NCI-H1417 (cell line): ENCODE data around the gene OR4K1.
"Not testable (repeated sequence)": the region's sequence is repeated elsewhere in the genome, so short reads cannot be mapped to it uniquely, and the experiment has no call there.

Source experiments
- DNase-seq, 3 experiments: peaks; one replicate each; lab custom pipeline; 2025; lab: John Stamatoyannopoulos, UW

Gene OR4K1, protein sequence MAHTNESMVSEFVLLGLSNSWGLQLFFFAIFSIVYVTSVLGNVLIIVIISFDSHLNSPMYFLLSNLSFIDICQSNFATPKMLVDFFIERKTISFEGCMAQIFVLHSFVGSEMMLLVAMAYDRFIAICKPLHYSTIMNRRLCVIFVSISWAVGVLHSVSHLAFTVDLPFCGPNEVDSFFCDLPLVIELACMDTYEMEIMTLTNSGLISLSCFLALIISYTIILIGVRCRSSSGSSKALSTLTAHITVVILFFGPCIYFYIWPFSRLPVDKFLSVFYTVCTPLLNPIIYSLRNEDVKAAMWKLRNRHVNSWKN

DNA sequence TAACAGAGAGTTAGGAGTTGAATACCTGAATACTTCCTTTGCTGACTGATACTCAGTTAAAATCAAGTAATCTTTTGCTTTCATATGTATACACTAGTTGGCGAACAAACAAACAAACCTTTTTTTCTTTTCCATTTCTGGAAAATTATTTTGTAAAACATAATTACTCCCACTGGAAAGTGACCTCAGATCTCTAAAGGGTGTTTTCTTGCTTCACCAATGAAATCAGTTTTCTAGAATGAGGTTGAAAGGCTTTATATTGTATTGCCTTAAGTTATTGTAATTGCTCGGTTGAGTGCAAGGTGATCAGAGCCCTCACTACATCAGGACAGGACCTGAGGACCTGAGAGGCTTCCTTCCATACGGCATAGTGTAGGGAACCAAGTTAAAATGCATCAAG lies at the start of gene OR4K1:
Gene OR4K1 (plus strand): TSS at position 301 of the 400 bp plus-strand sequence. CDS start 4,750 bp downstream, outside the sequence.
- DNase-seq, result no peak

DNA sequence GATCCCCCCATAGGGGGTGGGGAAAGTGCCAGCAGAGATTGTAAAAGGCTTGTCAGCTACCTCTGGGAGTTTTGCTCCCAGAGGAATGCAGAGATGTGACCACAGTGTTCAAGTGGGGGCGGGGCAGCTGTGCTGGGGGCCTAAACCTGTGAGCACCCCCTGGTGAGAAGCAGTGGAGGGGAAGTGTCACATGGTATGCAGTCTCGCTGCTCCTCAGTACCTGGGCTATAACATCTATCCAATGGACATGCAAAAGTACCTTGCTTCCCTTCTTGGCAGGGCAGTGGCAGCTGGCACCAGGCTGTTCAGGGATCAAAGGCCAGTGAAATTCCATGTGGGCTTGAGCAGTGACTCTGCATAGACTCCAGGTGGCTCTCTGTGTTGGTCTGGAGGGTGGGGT lies 35.4 kb upstream of the OR4K1 start:
- DNase-seq, result no peak

DNA sequence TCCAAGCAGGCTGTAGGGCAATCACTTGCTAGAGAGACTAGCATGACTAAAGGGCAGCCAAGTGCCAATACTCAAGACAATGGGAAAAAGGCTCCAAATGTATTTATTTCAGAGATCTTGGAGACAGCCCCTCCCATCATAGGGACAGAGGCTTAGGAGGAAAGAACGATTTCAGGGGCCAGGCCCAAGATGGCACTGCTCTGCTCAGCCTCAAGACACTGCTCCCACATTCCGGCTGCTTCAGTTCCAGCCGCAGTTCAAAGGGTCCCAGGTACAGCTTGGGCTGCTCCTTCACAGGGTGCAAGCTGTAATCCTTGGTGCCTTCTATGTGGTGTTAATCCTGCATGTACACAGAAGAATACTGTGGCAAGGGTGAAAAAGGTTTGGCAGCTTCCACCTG lies 29.7 kb upstream of the OR4K1 start:
- no peak for DNase-seq

DNA sequence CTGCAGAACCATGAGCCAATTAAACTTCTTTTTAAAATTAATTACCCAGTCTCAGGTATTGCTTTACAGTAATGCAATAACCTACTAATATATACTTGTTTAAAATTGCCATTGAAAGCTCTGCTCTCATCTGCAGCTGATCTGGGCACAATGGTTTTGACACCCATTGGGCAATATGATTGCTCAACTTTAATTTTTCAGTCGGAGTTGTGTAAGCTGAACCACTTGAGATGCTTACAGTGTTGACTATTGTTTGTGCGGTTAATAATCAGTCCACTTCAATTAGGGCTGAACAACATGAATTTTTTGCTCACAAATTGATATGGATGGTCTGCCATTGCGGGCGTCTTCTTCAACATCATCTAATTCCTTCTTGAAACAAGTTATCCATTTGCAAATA lies 28.3 kb upstream of the OR4K1 start:
- no peak for DNase-seq

DNA sequence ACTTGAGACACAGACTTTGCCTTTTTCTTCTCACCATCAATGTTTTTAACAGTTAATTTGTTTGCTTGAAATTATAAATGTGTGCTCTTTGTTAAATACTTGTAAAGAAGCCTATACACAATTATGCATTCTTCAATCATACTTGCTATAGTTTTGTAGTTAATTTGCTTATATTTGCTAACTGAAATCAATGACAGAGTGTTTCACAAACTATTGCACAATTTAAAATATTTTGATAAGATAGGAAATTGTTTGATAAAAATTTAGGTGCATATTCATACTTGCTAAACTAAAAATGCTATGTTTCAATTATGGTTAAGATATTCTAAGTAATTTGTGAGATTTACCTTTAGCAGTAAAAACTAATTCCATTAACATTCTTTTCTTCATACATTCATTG lies 24.1 kb upstream of the OR4K1 start:
- DNase-seq, result no peak

DNA sequence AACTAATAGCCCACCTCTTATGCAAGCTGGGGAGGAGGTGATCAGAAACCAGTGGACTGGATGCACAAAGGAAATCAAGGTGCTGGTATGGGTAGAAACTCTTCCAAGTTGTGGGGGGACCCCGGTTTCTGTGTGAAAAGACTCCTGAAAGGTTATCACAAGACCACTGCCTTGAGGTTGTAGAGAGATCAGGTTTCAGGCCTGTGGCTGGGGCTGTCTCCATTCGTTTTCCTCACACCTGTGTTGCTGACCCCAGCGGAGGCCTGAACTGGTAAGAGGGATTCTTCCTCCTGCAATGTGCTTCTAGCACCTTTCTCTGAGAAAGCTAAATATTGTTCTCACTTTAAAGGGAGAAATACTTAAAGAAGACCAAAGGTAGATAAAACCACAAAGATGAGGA lies 19.6 kb upstream of the OR4K1 start:
- DNase-seq, result no peak

DNA sequence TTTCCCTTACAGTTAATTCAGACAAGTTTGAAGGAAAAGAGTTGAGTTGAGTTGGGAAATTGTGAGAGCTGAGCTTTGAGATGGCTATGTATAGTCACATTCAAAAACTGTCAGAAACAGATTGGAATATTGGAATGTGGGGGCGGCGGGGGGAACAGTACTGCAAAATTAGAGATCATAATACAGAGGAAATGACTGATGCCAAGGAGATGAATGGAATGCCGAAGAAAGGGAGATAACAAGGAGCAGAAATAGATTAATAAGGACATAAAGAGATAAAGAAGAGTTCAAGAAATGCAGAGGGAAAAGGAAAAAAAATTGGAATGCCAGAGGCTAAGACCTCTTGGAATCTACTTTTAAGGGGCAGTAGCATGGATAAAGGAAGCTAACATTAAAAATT lies 13.5 kb upstream of the OR4K1 start:
- DNase-seq, result no peak

DNA sequence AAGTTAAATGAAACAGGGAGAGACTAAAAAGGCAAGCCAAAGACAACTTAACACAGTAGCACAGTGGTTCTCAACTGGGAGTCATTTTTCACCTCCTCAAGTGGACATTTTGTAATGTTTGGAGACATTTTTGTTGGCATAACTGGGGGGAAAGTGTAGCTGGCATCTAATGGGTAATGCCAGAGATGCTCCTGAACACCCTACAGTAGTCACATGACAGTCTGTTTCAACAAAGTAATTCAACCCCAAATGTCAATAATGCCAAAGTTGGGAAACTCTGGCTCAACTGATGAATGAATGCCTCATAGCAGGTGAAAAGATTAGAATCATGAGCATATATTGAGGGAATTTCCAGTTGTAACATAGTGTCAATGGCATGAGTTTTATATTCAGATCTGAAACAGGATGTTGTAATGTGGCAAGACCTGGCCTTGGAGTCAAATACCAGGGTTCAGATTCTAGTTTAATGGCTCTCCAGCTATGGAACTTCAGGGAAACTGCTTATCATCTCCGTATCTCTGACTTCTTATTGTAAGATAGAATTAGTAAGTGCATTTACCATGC lies 12.7 kb upstream of the OR4K1 start:
- DNase-seq, result no peak

DNA sequence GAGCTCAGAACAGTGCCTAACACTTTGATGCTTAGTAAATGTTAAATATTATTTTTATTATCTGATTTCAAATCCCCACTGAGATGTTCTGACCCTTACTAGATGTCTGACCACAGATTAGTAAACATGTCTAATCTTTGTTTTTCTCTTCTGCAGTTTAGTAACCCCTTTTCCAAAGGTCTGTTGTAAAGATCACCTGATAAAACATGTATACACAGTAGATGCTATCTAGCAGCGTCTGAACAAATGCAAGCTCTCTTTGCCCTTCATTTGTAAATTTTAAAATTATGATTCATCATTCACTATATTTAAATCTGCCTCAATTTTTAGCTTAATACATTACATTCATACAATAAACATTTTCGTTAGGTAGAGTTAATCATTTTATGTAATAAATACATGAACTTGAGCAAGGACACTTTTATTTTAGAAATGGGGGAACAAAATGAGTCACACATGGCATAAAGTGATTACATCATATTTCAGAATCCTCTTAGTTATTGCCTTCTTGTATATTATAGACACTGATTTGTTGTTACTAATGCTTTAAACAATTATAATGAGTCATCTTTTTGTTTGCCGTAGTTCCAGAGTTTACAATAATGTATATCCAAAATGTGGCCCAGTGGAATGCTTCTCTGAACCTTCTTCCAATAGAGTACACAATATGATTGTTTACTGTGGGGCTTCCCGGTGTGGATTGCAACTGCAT lies 12.0 kb upstream of the OR4K1 start:
- no peak for DNase-seq

DNA sequence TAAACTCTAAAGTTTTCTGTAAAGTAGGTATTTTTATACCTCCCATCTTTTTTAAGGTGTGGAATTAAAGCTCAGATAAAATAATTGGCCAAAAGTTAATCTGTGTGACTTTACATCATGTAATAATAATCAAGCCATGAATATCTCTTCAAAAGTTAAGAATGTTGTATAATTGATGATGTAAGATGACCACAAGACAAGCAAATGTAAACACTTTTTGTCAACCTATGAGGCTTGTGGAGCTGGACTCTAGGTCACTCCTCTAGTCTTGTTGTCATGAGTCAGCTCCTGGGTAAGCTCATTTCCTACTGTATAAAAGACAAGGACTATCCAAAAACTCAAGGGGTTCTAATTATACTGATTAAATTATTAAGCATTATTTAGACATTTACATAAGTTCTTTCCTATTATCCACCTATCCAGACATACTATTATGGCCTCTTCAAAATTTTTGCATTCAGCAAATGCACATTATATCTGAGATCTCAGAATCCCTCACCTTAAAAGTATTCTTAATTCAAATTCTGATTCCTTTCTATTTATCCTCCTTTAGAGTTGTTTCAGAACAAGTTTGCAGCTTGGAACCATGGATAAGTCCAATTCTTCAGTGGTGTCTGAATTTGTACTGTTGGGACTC lies 10.6 kb upstream of the OR4K1 start, which contains the start of gene OR4K5:
Gene OR4K5 (plus strand): TSS at position 587 of the 637 bp plus-strand sequence. CDS start 0 bp downstream, at position 587.
- no peak for DNase-seq

DNA sequence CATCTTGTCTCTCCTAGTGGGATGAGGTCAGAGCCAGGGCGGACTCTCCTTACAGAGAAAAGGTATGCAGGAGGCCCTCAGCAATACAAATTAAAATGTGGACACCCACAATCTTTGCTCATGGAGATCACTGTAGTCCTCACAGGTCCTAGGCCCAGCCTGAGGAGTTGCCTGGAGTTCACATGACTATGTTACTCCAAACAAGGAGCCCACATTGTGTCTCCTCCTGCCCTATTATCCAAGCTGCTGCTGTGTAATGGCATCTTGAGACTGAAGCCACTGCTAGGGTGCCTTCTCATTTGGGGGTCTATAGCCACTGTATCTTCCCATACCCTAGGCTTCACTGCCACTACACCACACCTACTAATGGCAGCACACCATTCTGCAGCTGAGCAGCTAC lies 11.0 kb downstream of the OR4K1 start:
- no peak for DNase-seq

DNA sequence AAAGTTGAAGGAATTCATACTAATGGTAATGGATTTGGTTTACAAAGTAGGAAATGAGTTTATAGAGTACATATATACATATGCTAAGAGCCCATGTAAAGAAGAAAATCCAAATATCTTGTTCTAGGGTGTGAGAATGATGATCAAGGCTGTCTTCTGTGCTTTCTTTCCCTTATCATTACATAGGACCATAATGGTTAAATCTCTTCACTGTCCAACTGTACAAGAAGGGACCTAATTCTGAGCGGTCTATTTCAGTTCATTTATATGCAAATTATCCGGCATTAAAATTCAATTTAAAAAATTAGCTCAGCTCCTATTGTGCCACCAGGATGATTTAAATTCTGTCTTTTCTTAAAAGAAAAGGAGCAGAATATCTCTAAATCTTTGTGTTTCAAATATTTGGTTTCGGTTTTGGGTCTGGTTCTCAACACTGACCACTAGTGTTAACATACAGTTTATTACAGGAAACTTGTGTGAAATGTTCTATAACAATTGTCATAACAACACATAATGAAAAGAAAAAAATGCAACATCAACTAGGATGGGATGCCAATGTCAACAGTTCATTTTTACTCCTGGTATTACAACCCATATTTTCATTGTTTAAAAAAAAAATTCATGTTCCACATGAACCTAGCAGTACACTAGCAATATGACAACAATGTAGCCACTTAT lies 16.8 kb downstream of the OR4K1 start:
- DNase-seq, result no peak

DNA sequence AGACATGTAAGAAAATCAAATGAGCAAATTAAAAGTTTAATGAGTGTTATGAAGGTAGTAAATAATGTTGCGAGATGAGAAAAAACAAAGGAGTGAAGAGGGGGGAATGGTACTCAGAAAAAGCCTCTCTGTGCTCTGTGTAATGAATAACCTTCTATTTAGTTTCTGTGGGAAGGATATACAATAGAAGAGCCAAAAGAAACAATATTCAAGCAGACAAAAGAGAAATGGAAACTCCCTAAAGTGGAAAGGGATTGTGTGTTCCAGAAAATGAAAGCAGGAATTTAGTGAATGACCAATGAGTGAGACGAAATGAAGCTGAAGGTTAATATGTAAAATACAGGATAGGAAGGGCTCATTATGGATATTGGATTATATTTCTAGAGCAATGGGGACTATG lies 18.5 kb downstream of the OR4K1 start:
- DNase-seq, result no peak

DNA sequence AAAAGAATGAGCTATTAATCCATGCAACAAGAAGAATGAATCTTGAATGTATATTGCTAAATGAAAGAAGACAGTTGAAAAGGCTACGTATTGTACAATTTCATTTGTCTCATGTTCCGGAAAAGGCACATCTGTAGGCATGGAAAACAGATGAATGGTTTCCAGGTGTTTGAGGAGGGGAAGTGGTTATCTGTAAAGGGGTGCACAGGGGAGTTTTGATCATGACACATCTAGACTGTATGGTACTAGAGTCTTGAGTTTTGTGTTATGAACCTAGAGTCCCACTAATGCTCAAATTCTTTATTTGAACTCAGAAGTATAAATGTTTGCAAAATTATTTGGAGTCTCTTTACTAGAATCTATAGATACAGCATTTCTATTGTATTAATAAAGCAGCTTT lies 39.0 kb downstream of the OR4K1 start:
- DNase-seq, result not testable (repeated sequence)

DNA sequence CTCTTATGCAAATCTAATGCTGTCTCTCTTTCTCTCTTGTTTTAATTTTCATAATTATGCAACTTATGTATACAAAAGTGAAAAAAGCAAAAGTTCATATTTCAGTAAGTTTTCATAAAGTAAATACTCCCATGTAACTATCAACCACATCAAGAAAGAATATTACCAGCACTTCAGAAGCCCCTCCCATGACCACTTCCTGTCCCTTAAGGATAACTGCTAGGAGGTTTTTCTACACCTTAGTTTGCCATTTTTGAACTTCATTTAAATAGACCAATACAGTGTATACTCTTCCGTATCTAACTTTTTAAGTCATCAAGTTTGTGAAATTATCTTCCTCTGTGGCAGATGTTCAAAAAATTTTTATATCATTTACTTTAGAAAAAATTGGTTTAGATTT lies 44.1 kb downstream of the OR4K1 start:
- DNase-seq, result no peak

DNA sequence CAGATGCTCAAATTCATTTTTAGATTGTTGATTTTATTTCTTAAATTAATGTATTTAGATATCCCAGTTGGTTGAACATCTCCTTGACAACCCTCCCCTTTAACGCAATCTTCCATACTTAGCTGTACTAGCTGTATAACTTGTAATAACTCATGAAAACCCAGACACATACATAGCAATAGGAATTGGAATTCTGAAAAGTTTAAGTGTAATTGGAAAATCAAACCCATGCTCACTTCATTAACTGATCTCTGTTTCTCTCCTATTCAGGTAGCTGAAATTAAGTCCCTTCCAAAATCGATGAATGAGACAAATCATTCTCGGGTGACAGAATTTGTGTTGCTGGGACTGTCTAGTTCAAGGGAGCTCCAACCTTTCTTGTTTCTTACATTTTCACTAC lies 44.6 kb downstream of the OR4K1 start, which contains the start of gene OR4K15:
Gene OR4K15 (plus strand): TSS at position 301 of the 400 bp plus-strand sequence. CDS start 0 bp downstream, at position 301.
- no peak for DNase-seq
